C1 segment of cervical spinal cord (tissue), 14 donors: ENCODE results near the gene COL24A1.
"Not testable (repeated sequence)": the region's sequence is repeated elsewhere in the genome, so short reads cannot be mapped to it uniquely, and the experiment has no call there.

Experiments used
- DNase-seq, 14 donors: peaks; one replicate each; lab custom pipeline; 2025; lab: John Stamatoyannopoulos, UW

Gene COL24A1

GRCh38 chr1:85806236-85806965 is 350.2 kb downstream of the COL24A1 start:
- DNase-seq, result peak in 1 of 14 donors; percentile 77

GRCh38 chr1:85801520-85801919 is 355.1 kb downstream of the COL24A1 start:
- no peak for DNase-seq

GRCh38 chr1:85799737-85800136 is 356.8 kb downstream of the COL24A1 start:
- DNase-seq, result no peak

- no peak for DNase-seq
Measured at GRCh38 chr1:85798419-85798818, 358.2 kb downstream of the COL24A1 start.

- not testable (repeated sequence) for DNase-seq
Measured at GRCh38 chr1:85777021-85777420, 379.6 kb downstream of the COL24A1 start.

- no peak for DNase-seq
Measured at GRCh38 chr1:85762804-85763203, 393.8 kb downstream of the COL24A1 start.

- DNase-seq, result no peak
Measured at GRCh38 chr1:85756864-85757263, 399.7 kb downstream of the COL24A1 start.

- no peak for DNase-seq
Measured at GRCh38 chr1:85748120-85748519, 408.5 kb downstream of the COL24A1 start.

- no peak for DNase-seq
Measured at GRCh38 chr1:85746777-85747176, 409.8 kb downstream of the COL24A1 start.

GRCh38 chr1:85743814-85744213 is 412.8 kb downstream of the COL24A1 start:
- no peak for DNase-seq

- no peak for DNase-seq
Measured at GRCh38 chr1:85734931-85735330, 421.6 kb downstream of the COL24A1 start.

GRCh38 chr1:85718678-85719340 is 437.8 kb downstream of the COL24A1 start:
- DNase-seq, result no peak

- DNase-seq, result not testable (repeated sequence)
Measured at GRCh38 chr1:85714418-85715114, 442.0 kb downstream of the COL24A1 start.

- peak in 2 of 14 donors; percentile 2 to 16 for DNase-seq
Measured at GRCh38 chr1:85708829-85709227, 447.7 kb downstream of the COL24A1 start.

GRCh38 chr1:85707990-85708828 is 448.4 kb downstream of the COL24A1 start, which contains the start of gene ZNHIT6:
Gene ZNHIT6, minus strand, starts transcription at chr1:85708433. Its CDS starts 149 bp downstream, at chr1:85708284.
- peak; percentile 32 to 89 (median 75) for DNase-seq

- DNase-seq, result no peak
Measured at GRCh38 chr1:85707267-85707989, 449.1 kb downstream of the COL24A1 start.

- no peak for DNase-seq
Measured at GRCh38 chr1:85705940-85706339, 450.6 kb downstream of the COL24A1 start.

GRCh38 chr1:85700422-85700821 is 456.1 kb downstream of the COL24A1 start:
- no peak for DNase-seq

- no peak for DNase-seq
Measured at GRCh38 chr1:85697895-85698294, 458.7 kb downstream of the COL24A1 start.

GRCh38 chr1:85692730-85693314 is 463.8 kb downstream of the COL24A1 start:
- peak in 1 of 14 donors; percentile 1 for DNase-seq
